Measurements from ENCODE around the gene TSC2.
"Not testable (repeated sequence)": the region's sequence is repeated elsewhere in the genome, so short reads cannot be mapped to it uniquely, and the experiment has no call there.

Gene TSC2

DNA sequence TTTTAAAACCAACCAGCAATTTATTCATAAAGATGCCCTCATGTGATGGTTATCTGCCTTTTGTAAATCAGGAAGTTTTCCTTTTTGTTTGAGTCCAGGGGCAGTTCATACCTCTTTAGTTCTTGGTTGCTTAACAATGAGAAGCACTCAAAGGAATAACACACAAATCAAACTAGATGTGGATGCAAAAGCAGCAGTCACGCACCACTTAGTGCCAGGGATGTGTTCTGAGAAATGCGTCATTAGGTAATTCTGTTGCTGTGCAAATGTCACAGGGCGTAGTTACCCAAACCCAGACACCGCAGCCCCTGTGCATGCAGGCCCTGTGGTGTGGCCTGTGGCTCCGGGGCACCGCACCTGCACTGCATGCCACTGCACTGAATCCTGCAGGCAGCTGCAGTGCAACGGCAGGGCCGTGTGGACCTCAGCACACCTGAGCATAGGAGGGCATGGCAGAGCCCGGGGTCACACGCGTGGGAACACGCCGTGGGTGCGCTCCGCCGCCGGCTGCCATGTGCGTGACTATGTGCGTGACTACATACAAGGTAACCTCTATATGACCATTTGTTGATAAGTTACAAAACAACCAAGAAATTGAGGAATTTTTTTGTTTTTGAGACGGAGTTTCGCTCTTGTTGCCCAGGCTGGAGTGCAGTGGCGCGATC lies 48.3 kb downstream of the TSC2 start:
- TF ChIP-seq, protein P1, sequence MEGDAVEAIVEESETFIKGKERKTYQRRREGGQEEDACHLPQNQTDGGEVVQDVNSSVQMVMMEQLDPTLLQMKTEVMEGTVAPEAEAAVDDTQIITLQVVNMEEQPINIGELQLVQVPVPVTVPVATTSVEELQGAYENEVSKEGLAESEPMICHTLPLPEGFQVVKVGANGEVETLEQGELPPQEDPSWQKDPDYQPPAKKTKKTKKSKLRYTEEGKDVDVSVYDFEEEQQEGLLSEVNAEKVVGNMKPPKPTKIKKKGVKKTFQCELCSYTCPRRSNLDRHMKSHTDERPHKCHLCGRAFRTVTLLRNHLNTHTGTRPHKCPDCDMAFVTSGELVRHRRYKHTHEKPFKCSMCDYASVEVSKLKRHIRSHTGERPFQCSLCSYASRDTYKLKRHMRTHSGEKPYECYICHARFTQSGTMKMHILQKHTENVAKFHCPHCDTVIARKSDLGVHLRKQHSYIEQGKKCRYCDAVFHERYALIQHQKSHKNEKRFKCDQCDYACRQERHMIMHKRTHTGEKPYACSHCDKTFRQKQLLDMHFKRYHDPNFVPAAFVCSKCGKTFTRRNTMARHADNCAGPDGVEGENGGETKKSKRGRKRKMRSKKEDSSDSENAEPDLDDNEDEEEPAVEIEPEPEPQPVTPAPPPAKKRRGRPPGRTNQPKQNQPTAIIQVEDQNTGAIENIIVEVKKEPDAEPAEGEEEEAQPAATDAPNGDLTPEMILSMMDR (IDR thresholded peaks at IDR 0.05), result no peak

DNA sequence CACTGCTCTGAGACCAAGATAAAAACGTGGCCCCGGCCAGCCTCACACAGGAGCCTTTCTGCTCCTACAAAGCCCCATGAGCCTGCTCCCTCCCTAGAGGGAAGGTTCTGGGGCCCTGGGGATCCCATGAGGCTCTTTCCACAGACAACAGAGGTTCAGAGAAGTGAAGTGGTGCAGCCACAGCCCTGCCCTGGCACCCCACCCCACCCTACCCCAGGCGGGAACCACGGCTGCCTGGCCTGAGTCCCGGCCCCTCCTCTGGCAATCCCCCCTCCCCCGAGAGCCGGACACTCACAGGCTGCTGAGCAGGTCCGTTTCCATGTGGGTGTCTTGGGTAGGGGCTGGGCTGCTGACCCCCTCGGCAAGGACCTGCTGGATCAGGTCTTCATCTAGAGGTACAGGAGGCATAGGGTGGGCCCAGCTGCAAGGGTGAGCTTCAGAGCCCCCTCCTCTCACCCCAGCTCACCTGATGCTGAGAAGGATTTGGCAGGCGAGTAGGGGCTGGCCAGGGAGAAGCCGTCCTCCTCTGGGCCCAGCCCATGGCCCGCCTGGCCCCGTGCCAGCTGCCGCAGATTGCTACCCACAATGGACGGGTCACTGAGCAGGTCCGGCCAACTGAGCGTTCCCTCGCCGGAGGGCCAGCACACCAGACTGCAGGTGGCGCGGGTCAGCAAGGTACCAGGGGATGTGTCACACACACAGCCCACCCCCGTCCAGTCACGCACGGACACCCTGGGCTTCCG lies 49.2 kb downstream of the TSC2 start:
- TF ChIP-seq, protein P1 (IDR thresholded peaks at IDR 0.05), result no peak

DNA sequence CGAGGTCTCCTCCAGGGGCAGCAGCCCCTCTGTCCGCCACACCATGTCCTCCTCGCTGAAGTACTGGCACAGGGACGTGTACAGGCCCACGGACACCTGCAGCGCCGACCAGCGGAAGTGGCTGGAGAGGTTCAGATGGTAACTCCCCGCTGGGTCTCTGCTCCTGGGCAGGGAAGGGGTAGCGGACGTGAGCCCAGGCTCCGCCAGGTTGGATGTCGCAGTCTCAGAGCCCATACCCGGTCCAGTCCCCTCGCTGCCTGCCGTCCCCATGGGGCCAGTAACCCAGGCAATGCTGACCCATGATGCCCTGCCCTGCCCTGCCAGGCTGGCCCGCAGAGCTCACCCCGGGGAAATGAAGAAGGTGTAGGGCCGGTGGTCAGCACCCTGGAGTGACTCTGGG lies 54.7 kb downstream of the TSC2 start:
- TF ChIP-seq, protein P1 (IDR thresholded peaks at IDR 0.05), result no peak

DNA sequence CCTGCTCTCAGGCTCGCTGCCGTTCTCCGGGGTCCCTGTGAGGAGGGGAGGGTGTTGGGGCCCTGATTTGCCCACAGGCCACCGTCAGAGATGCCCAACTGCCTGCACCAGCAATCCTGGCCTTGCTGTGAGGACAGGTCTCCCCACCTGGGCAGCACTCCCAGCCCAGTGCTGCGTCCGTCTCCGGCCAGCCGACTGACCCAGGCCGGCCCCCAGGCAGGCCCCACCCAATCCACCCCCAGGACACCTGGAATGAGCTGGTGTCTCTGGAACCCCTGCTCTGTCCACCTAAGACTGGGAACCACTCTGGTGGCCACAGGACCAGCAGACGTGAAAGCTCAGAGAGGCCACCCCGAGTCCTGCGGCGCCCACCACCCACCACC lies 67.8 kb downstream of the TSC2 start:
- TF ChIP-seq, protein P1 (IDR thresholded peaks at IDR 0.05), result no peak

DNA sequence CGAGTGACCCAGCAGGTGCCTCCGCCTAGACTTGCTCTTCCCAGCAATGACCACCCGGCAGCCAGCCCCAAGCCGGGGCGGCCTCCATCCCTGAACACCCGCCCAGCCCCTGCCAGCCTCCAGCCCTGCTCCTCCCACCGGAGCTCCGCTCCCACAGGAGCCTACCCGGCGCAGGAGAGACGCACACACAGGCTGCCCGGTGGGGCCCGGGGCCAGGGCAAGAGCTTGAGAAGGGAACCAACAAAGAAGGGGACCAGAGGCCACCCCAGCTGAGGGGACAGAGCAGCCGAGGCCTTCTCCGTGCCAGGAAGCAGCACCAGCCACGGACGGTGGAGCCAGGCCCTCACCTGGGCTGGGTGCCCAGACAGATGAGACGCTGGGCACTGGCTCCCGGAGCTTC lies 74.1 kb downstream of the TSC2 start:
- TF ChIP-seq, protein P1 (IDR thresholded peaks at IDR 0.05), result no peak

DNA sequence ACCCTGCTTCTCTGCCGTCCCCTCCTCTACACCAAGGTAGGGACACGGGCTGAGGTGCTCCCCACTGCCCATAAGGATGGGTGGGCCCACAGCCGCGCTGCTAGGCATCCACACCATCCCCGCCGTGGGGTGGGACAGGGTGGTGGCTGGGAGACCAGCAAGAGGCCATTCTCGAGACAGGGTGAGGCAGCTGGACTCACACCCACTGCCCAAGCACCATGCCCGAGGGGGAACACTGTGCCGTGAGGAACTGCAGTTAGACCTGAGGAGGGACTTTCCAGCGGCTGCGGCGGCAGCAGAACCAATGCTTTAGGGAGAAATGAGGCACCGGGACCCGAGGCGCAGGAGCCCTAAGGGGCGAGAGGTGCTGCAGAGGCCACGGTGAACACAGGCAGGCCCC lies 74.6 kb downstream of the TSC2 start:
- TF ChIP-seq, protein P1 (IDR thresholded peaks at IDR 0.05), result no peak

DNA sequence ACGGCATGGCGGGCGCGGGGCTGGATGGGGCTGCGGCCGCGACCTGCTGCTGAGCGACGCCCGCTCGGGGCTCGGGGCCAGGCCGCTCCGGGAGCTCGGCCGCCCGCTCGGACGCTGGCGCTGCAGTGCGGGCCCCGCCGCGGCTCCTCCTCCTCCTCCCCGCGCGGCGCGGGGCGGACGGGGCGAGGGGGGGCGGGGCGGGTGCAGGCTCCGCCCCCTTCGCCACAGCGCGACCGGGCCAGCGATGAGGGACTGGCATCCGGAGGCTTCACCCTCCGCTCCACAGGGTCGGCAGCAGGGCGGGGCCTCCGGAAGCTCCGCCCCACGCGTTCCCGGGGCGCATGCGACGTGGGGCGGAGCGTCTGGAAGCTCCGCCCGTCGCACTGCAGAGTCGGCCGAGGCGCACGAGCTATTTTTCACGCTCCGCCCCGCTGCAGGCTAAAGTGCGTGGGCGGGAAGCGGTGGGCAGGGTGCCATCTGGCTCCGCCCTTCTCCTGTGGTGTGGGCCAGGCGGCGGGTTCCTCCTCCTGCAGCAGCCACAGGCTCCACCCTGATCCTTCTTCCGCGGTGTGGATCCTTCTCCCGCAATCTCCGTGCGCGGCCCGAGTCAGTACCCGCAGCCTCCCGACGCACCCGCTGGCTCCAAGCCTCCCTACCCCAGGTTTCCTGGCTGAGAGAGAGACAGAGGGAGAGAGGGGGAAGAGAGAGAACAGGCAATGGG lies 88.1 kb downstream of the TSC2 start, which contains the start of gene PKD1:
PKD1 (minus strand) TSS at position 129 of the 721 bp plus-strand sequence. CDS start 209 bp downstream, outside the sequence.
- TF ChIP-seq, protein P1 (IDR thresholded peaks at IDR 0.05), result not testable (repeated sequence)

Data from LNCAP (cell line).